SIG-M5 (cell line): ENCODE measurements around the gene CLIP2.
"Not testable (repeated sequence)": the region's sequence is repeated elsewhere in the genome, so short reads cannot be mapped to it uniquely, and the experiment has no call there.

Source experiments
- DNase-seq: peaks from one replicate; lab custom pipeline; 2025; lab: John Stamatoyannopoulos, UW

Gene CLIP2

GRCh38 chr7:74430961-74431466 is 141.8 kb downstream of the CLIP2 start:
- no peak for DNase-seq

DNA sequence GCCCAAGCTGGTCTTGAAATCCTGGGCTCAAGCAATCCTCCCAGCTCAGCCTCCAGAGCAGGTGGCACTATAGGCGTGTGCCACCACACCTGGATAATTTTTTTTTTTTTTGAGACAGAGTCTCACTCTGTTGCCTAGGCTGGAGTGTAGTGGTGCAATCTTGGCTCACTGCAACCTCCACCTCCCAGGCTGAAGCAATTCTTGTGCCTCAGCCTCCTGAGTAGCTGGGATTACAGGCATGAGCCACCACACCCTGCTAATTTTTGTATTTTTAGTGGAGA is 148.0 kb downstream of the CLIP2 start:
- not testable (repeated sequence) for DNase-seq

DNA sequence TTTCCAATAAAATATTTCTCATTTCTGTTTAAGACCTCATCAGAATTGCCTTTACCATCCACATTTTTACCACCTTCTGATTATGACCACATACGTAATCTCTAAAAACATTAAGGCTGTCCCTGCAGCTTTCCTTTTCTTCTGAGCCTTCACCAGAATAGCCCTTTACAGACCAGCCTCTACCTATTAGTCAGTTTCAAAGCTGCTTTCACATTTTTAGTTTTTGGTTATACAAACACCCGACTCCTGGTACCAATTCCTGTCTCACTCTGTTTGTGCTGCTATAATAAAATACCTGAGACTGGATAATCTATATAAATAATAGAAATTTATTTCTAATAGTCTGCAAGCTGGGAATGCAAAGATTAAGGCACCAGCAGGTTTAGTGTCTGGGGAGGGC is 149.1 kb downstream of the CLIP2 start:
- DNase-seq: no peak

DNA sequence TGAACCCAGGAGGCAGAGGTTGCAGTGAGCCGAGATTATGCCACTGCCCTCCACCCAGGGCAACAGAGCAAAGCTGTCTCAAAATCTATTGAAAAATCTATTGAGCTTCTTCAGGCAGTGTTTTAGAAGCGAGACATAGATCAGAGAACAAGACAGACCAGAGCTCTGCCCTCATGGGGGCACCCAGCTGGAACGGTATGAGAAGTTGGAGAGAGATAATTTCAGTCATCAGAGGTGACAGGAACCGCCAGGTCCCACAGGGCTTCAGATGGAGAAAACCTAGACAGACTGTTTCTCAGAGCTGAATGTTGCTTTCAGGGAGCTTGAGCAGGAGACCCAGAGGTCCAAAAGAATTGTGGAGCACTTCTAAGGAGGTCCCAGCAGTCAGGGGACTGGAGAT is 150.3 kb downstream of the CLIP2 start:
- DNase-seq: no peak

- DNase-seq: not testable (repeated sequence)
These were observed 150.9 kb downstream of the CLIP2 start for GRCh38 chr7:74440143-74440542.

DNA sequence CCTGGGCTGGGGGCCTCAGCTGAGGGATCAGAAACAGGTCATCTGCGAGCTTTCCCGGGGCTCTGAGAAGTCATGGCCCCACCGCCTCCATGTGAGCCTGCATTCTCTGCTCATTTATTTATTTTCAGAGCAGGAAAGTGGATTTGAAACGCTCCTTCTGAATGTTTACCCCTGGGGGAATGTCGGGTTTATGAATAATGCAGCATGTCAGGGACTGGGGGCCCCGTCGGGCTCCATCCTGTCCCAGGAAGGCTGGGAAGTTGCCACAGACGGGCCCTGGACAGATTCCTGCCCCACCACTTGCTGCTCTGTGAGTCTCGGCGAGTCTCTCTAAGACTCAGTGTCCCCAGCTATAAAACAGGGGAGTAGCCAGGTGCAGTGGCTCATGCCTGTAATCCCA is 152.6 kb downstream of the CLIP2 start:
- DNase-seq: no peak

DNA sequence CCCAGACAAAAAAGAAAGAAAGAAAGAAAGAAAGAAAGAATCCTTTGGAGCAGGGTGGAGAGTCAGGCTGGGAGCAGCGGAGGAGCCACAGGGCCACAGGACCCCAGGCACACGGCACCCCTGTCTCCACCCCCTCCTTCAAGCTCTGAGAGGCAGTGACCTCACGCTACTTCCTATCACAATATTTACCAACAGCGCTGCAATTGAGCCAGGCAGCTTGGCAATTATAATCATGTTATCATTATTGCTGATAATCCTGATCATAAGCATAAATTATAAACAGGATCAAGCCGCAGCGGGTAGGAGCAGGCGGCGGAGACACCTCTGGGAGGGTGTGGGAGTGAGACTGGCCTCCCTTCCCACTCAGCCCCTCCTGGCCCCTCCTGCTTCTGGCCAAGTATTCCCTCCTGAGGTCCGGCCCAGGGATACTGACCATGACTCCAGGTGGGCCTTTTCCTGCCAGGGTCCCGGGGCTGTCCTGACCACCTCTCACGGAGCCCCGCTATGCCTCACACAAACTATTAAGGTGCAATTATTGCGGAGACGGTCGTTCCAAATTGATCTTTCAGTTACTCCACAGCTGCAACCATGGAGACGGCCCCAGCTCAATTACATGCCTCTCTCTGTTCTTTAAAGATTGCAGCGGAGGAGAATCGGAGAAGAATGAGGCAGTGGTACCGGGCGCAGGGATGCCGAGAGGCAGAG is 154.5 kb downstream of the CLIP2 start:
- no peak for DNase-seq

- DNase-seq: no peak
These were observed 159.9 kb downstream of the CLIP2 start for GRCh38 chr7:74449144-74449543.

DNA sequence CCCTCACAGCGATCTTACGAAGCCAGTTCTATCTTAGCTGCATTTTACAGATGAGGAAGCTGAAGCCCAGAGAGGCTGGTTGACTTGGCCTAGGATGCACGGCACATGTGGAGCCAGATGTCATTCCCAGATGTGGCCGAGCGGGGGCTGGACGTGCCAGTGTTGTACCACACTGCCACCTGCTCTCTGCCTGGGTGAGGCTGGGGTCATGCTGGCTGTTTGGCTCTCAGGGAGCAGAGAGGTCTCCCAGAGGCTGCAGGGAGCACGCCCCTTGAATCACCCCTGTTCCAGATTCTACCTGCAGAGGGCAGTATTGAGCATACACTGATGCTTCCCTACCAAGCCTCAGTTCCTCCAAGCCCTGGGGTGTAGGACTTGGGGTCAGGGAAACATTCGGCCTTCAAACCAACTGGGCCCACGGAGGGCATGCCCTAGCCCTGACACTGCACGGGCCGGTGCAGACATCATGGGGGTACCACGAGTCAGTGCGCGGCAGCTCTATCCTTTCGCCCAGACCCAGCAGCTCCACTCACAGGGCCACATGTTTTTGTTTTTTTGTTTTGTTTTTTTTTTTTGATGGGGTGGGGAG is 160.7 kb downstream of the CLIP2 start:
- DNase-seq: no peak

DNA sequence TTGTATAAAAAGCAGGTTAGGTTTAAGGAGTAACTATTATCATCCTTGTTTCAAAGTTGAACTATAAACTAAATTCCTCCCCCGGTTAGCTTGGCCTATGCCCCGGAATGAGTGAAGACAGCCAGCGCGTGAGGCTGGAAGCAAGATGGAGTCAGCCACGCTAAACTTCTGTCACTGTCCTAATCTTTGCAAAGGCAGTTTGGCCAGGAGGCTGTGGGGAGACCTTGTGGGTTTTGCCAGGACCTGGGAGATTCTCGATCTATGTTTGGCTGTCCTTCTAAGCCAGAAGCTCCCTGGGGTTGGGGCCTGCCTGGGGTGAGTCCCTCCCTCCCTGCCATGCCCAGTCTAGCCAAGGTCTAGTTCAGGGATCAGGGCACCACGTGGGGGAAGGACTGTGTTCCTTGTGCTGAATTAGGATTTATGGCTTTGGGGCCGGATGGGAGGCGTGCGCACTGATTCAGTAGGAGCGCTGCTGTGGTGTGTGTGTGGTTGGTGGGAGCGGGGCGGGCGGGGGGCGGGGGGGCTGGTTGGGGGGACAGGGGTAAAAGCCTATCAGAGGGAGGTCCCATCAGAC is 163.6 kb downstream of the CLIP2 start:
- no peak for DNase-seq

DNA sequence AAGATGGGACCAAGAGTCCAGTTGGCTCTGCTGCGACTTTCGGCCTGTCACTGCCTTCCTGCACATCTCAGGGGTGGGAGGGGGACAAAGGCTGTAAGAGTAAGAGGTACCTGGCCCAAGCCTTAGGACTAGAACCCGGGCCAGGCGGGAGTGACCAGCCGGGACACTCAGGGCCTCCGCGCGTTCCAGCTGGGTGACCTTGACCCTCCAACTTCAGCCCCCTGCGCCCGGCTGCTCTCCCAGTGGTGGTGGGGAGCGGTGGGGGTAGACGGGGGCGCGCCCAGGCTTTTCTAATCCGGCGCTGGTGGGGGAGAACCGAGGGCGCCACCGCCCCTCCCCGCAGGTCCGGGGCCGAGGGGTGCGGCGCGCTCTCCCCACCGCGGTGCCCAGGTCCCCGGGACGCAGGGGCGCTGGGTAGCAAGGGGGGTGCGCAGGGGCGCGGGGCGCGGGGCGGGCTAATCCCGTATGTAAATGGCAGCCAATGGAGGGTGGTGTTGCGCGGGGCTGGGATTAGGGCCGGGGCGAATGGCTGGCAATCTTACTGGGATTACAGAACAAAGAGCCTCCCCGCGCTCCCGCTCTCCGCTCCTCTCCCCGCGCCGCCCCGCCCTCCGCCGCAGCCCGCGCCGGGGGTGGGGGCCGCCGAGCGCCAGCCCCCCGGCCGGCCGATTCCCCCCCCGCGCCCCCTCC is 164.3 kb downstream of the CLIP2 start, which contains the start of gene GTF2IRD1:
TSS of gene GTF2IRD1 (plus strand) at position 585 of the 690 bp plus-strand sequence. CDS start 54,175 bp downstream, outside the sequence.
- no peak for DNase-seq

GRCh38 chr7:74454021-74454924 is 165.1 kb downstream of the CLIP2 start:
- DNase-seq: no peak

DNA sequence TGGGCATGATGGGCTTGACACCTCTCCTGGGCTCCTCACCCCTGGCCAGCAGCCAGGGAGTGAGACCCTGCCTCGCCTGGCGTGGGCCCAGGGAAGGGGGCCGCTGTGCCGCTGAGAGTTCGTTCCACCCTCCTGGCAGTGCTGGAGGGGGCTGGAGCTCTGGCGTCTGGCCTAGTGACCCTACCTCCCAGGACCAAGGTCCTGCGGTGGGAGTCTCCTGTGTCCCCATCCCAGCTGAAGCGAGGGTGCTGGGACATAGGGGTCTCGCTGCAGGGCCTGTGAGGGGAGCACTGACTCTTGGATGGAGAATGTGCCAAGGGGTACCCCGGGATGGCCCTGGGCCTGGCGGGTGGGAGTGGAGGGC is 165.7 kb downstream of the CLIP2 start:
- no peak for DNase-seq

DNA sequence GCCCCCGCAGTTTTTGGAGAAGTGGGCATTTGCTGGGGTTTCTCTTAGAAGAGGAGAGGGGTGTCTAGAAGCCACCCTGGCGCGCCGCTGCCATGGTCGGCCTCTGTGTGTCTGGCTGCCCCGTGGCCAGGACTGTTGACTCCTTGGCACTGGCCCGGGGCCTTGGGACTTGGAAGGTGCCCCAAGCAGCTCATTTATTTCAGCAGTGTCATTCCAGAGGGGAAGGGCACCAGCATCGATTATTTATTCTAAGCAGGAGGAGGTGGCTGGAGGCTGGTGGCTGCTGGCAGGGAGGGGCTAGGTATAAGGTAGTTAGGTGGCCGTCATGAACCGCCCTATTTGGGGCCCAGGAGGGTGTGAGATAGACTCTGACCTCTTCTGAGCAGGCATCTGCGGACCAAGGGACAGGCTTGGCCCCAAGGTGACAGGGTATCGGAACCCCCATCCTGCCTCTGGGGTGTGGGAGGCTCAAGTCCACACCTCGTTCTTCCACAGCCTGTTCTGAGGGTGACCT is 166.1 kb downstream of the CLIP2 start:
- DNase-seq: no peak
